ENCODE data around the gene LCE7A. TPM values are rescaled to one million over a fixed set of nuclear protein-coding genes. Genes with fewer than 3 reads are reported as not detected.

Gene LCE7A
- total RNA-seq, 4 donors from 2014 or later, result not detected

DNA sequence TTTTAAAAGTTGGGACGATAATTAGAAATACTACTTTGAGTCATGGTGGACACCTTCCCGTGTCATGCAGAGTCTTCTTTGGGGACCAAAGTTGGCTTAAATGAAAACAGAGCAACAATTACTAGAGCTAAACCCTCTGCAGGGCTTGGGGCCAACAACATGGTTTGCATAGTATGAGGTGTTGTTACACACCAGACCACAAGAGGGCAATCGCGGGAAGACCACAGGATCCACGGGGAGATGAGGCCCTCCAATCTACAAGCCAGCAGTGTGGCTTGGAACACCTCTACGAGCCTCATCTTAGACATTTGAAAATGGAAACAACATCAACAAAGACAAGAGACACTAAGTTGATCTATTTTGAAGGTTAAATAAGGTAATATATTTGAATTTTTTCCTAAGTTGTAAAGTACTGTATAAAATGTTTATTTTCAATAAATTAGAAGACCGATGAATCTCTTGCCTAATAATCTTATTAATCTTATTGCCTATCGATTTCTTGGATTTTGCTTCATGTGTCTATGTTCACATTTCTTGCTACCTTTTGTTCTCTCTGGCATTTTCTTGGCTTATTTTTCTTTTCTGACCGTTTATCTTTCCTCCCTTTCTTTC, 10.1 kb downstream of the LCE7A start:
- no peaks in the 10 kb centered on the region for H3K4me1 ChIP-seq
- H3K27ac ChIP-seq, result no peak overlapping the region
- no peaks in the 10 kb centered on the region for H3K36me3 ChIP-seq
- no peak overlapping the region for H3K4me3 ChIP-seq
- H3K9me3 ChIP-seq, result no peaks in the 10 kb centered on the region
- no peak for TF ChIP-seq POLR2A (IDR thresholded peaks at IDR 0.05)
- TF ChIP-seq, protein P1, sequence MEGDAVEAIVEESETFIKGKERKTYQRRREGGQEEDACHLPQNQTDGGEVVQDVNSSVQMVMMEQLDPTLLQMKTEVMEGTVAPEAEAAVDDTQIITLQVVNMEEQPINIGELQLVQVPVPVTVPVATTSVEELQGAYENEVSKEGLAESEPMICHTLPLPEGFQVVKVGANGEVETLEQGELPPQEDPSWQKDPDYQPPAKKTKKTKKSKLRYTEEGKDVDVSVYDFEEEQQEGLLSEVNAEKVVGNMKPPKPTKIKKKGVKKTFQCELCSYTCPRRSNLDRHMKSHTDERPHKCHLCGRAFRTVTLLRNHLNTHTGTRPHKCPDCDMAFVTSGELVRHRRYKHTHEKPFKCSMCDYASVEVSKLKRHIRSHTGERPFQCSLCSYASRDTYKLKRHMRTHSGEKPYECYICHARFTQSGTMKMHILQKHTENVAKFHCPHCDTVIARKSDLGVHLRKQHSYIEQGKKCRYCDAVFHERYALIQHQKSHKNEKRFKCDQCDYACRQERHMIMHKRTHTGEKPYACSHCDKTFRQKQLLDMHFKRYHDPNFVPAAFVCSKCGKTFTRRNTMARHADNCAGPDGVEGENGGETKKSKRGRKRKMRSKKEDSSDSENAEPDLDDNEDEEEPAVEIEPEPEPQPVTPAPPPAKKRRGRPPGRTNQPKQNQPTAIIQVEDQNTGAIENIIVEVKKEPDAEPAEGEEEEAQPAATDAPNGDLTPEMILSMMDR (IDR thresholded peaks at IDR 0.05), result peak; percentile 44 to 52 (median 47)
- no peak for TF ChIP-seq EP300 (IDR thresholded peaks at IDR 0.05)
- peak; percentile 30 to 69 for DNase-seq (ENCODE audit: low spot score in 2 of 2)
- no peaks in the 10 kb centered on the region for H3K27me3 ChIP-seq
- WGBS, 2 donors, result 34% methylated on average over 9 of the region's 9 CpGs

GRCh38 chr1:152870831-152871730, 11.3 kb downstream of the LCE7A start:
- TF ChIP-seq EP300 (IDR thresholded peaks at IDR 0.05), result no peak
- no peak for TF ChIP-seq POLR2A (IDR thresholded peaks at IDR 0.05)
- TF ChIP-seq, protein P1 (IDR thresholded peaks at IDR 0.05), result no peak
- no peaks in the 10 kb centered on the region for H3K4me1 ChIP-seq
- 42 to 53% methylated on average over 14 to 17 of the region's 17 CpGs for WGBS, 2 donors
- DNase-seq (ENCODE audit: low spot score in 2 of 2), result no peak
- H3K27me3 ChIP-seq, result no peaks in the 10 kb centered on the region
- no peaks in the 10 kb centered on the region for H3K36me3 ChIP-seq
- H3K4me3 ChIP-seq, result no peak overlapping the region
- no peak overlapping the region for H3K27ac ChIP-seq
- H3K9me3 ChIP-seq, result no peaks in the 10 kb centered on the region

GRCh38 chr1:152871731-152872126, 11.9 kb downstream of the LCE7A start:
- Histone ChIP-seq H3K27ac (no peak overlapping the region), H3K9me3 (no peaks in the 10 kb centered on the region), H3K4me3 (no peak overlapping the region), H3K4me1 (no peaks in the 10 kb centered on the region), H3K27me3 (no peaks in the 10 kb centered on the region), H3K36me3 (no peaks in the 10 kb centered on the region)
- WGBS, 2 donors, result 89 to 93% methylated on average over 6 of the region's 6 CpGs
- TF ChIP-seq, protein P1 (IDR thresholded peaks at IDR 0.05), result no peak
- TF ChIP-seq POLR2A (IDR thresholded peaks at IDR 0.05) (no peak), EP300 (IDR thresholded peaks at IDR 0.05) (no peak)
- DNase-seq (ENCODE audit: low spot score in 2 of 2), result no peak

DNA sequence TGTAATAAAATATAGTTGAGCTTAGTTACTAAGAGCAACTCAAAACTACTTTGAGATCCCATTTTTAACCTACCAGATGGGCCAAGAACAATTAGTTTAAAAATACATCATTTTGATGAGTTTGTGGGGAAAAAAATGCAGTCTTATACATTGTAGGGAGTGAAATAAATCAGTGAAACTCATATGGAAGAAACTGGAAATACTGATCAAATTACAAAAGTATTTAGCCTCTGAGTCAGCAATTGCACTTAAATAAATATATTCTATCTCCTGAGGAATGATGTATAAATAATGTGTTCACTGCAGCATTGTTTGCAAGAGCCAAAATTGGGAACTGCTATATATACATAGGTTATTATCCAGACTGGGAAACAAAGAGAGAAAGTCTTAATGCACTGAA, 13.7 kb downstream of the LCE7A start:
- no peak for DNase-seq (ENCODE audit: low spot score in 2 of 2)
- no peaks in the 10 kb centered on the region for H3K27me3 ChIP-seq
- H3K4me3 ChIP-seq, result no peak overlapping the region
- no peaks in the 10 kb centered on the region for H3K9me3 ChIP-seq
- no peak overlapping the region for H3K27ac ChIP-seq
- no peaks in the 10 kb centered on the region for H3K4me1 ChIP-seq
- TF ChIP-seq EP300 (IDR thresholded peaks at IDR 0.05) (no peak), POLR2A (IDR thresholded peaks at IDR 0.05) (no peak)
- TF ChIP-seq, protein P1 (IDR thresholded peaks at IDR 0.05), result no peak
- H3K36me3 ChIP-seq, result no peaks in the 10 kb centered on the region

GRCh38 chr1:152876827-152877226, 17.0 kb downstream of the LCE7A start:
- H3K36me3 ChIP-seq, result no peaks in the 10 kb centered on the region
- DNase-seq (ENCODE audit: low spot score in 2 of 2), result no peak
- no peaks in the 10 kb centered on the region for H3K9me3 ChIP-seq
- H3K27me3 ChIP-seq, result no peaks in the 10 kb centered on the region
- H3K27ac ChIP-seq, result no peak overlapping the region
- TF ChIP-seq, protein P1 (IDR thresholded peaks at IDR 0.05), result no peak
- TF ChIP-seq EP300 (IDR thresholded peaks at IDR 0.05) (no peak), POLR2A (IDR thresholded peaks at IDR 0.05) (no peak)
- H3K4me1 ChIP-seq, result no peaks in the 10 kb centered on the region
- 67 to 72% methylated on average over 1 of the region's 1 CpG for WGBS, 2 donors
- no peak overlapping the region for H3K4me3 ChIP-seq
